Measurements from ENCODE around the gene SYT13.

DNA sequence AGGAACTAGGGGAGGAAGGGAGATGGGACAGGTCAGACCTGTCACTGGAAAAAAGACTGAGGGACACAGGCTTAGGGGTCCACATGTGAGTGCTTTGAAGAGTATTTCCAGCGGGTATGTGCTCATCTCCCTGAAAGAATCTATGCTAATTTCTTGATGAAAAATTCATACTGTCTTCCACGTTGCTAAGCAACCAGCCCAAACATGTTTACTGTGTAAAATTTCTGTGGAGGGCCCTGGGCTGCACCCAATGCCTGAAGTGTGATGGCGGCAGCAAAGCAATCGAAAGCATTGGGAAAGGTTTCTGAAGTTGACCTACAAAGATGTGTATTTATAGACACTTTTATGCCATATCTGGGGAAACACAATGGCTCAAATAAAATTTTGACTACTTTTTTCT is 7.4 kb downstream of the SYT13 start:
- TF ChIP-seq POLR2AphosphoS5 (IDR thresholded peaks at IDR 0.05; ENCODE audit: low read depth, low read length) (no peak), TAF1 (IDR thresholded peaks at IDR 0.05; ENCODE audit: low read depth, low read length) (no peak), SPI1 (IDR thresholded peaks at IDR 0.05; ENCODE audit: low read depth, low read length) (no peak), POLR2A (IDR thresholded peaks at IDR 0.05; ENCODE audit: low read depth, low read length) (no peak), PAX5 (IDR thresholded peaks at IDR 0.05; ENCODE audit: insufficient read depth, low read length, severe bottlenecking) (no peak)

Measured in GM12891 (cell line).